HCT116 (cell line): ENCODE data around the gene CACNA2D3. TPM values are rescaled to one million over a fixed set of nuclear protein-coding genes. Genes with fewer than 3 reads are reported as not detected.

ENCODE experiments used
- ATAC-seq: fragments of 200-7000 bp; cut with Tn5 transposase; 2 replicates; pipeline ENCODE4 v1.9.1; 2020; ENCODE audit warnings: mild to moderate bottlenecking, moderate library complexity
- BruUV-seq: library from RNA; stranded (reverse); fragments of 400-500 nt; replicated peaks from 2 replicates; lab custom pipeline; 2021; lab: Mats Ljungman, UMichigan
- CTCF ChIA-PET: fragments of 300-600 bp; sonication (Branson Sonifier 250); formaldehyde crosslinking; loops from one replicate; lab custom pipeline; 2021; ENCODE audit warnings: antibody characterized with exemption; lab: Charles Lee
- POLR2A ChIA-PET: fragments of 300-600, 350-600 bp; sonication (Branson Sonifier 250); formaldehyde crosslinking; loops from one replicate; lab custom pipeline; 2021; ENCODE audit warnings: antibody characterized with exemption; lab: Charles Lee
- RAD21 ChIA-PET, 2 experiments: fragments of 300-600 bp; sonication (Branson Sonifier 250); formaldehyde crosslinking; loops; one replicate each; lab custom pipeline; 2023; ENCODE audit warnings: low total read pairs in 2 of 2; ENCODE audit not compliant: uncharacterized antibody in 2 of 2, unreplicated experiment in 2 of 2, low non-redundant PET in 1 of 2; lab: Charles Lee
- DNase-seq: peaks from one replicate; pipeline ENCODE4 v3.0.0-alpha.2; 2010; ENCODE audit warnings: low read depth, low spot score
- H2AFZ ChIP-seq: fragments of 200-600 bp; shearing (Covaris generic), sonication (generic); 2 replicates; pipeline ENCODE4 v1.6.1; 2017; ENCODE audit warnings: low read depth, mixed run types, mixed read lengths, antibody characterized with exemption, low read length; ENCODE audit not compliant: poor library complexity, severe bottlenecking
- H3K27ac ChIP-seq: 2 replicates; pipeline ENCODE4 v1.5.1; 2012; ENCODE audit warnings: low read depth, low read length
- H3K27me3 ChIP-seq: fragments of 200-600 bp; sonication (generic); 2 replicates; pipeline ENCODE4 v1.6.1; 2016; ENCODE audit warnings: mixed run types, low read length, mixed read lengths; ENCODE audit not compliant: insufficient read depth
- H3K36me3 ChIP-seq, 2 experiments: fragments of 200-500 bp in 1 of 2; fragments of 200-600 bp in 1 of 2; sonication (Bioruptor generic) in 1 of 2; sonication (generic) in 1 of 2; 2 replicates each; pipeline versions ENCODE4 v1.5.1 to v1.6.1; 2014 to 2016; ENCODE audit warnings: low read length in 2 of 2, inconsistent platforms in 1 of 2, mixed read lengths in 1 of 2, mixed run types in 1 of 2; ENCODE audit not compliant: insufficient read depth in 2 of 2, control insufficient read depth in 1 of 2
- H3K4me1 ChIP-seq, 2 experiments: fragments of 200-600 bp in 1 of 2; sonication (generic) in 1 of 2; 2 replicates each; pipeline versions ENCODE4 v1.5.1 to v1.6.1; 2012 to 2017; ENCODE audit warnings: low read length in 2 of 2, inconsistent platforms in 1 of 2, mild to moderate bottlenecking in 1 of 2, mixed read lengths in 1 of 2, mixed run types in 1 of 2, moderate library complexity in 1 of 2; ENCODE audit not compliant: insufficient read depth in 2 of 2, control insufficient read depth in 1 of 2
- H3K4me2 ChIP-seq: fragments of 200-600 bp; sonication (generic); 2 replicates; pipeline ENCODE4 v1.6.1; 2017; ENCODE audit warnings: mixed run types, low read length, mixed read lengths
- H3K4me3 ChIP-seq, 2 experiments: fragments of 200-600 bp in 1 of 2; sonication (generic) in 1 of 2; replicated peaks in 1 of 2; 2 replicates each; pipeline ENCODE4 v1.5.1; 2011 to 2016; ENCODE audit warnings: low read length in 2 of 2, control low read depth in 1 of 2, low read depth in 1 of 2, mild to moderate bottlenecking in 1 of 2, mixed read lengths in 1 of 2, mixed run types in 1 of 2
- H3K79me2 ChIP-seq: fragments of 200-600 bp; sonication (generic); 2 replicates; pipeline ENCODE4 v1.6.1; 2017; ENCODE audit warnings: mild to moderate bottlenecking, mixed run types, low read length, moderate library complexity, mixed read lengths; ENCODE audit not compliant: insufficient read depth
- H3K9ac ChIP-seq: fragments of 200-600 bp; sonication (generic); 2 replicates; pipeline ENCODE4 v1.6.1; 2016; ENCODE audit warnings: low read length, mixed read lengths
- H3K9me2 ChIP-seq: fragments of 200-600 bp; sonication (generic), shearing (Covaris generic); 2 replicates; pipeline ENCODE4 v1.6.1; 2017; ENCODE audit warnings: mixed run types, mild to moderate bottlenecking, moderate library complexity; ENCODE audit not compliant: insufficient read depth
- H3K9me3 ChIP-seq, 2 experiments: fragments of 200-500 bp in 1 of 2; fragments of 200-600 bp in 1 of 2; sonication (Bioruptor generic) in 1 of 2; sonication (generic) in 1 of 2; 2 replicates each; pipeline ENCODE4 v1.6.1; 2014 to 2017; ENCODE audit warnings: low read length in 2 of 2, mixed read lengths in 2 of 2, inconsistent platforms in 1 of 2, low read depth in 1 of 2, mild to moderate bottlenecking in 1 of 2, mixed run types in 1 of 2, moderate library complexity in 1 of 2; ENCODE audit not compliant: control insufficient read depth in 1 of 2, insufficient read depth in 1 of 2
- H4K20me1 ChIP-seq: fragments of 200-600 bp; sonication (generic), shearing (Covaris generic); 2 replicates; pipeline ENCODE4 v1.6.1; 2017; ENCODE audit warnings: mixed run types, mild to moderate bottlenecking, moderate library complexity; ENCODE audit not compliant: insufficient read depth
- CBX3 ChIP-seq: IDR thresholded peaks from 2 replicates; pipeline ENCODE4 v1.6.1; 2012; ENCODE audit warnings: low read depth
- EGR1 ChIP-seq: IDR thresholded peaks from 2 replicates; pipeline ENCODE4 v1.6.1; 2012; ENCODE audit warnings: low read depth
- ELF1 ChIP-seq: IDR thresholded peaks from 2 replicates; pipeline ENCODE4 v1.6.1; 2012; ENCODE audit warnings: low read depth, borderline replicate concordance
- EZH2 ChIP-seq: fragments of 200-600 bp; sonication (generic); IDR thresholded peaks from 2 replicates; pipeline ENCODE4 v1.6.1; 2017; ENCODE audit warnings: antibody characterized with exemption, mixed run types
- EZH2phosphoT487 ChIP-seq: fragments of 200-600 bp; IDR thresholded peaks from 2 replicates; pipeline ENCODE4 v1.6.1; 2018; ENCODE audit warnings: antibody characterized with exemption, borderline replicate concordance
- FOSL1 ChIP-seq: IDR thresholded peaks from 2 replicates; pipeline ENCODE4 v1.6.1; 2012; ENCODE audit warnings: low read depth
- JUND ChIP-seq: IDR thresholded peaks from 2 replicates; pipeline ENCODE4 v1.6.1; 2012
- MAX ChIP-seq: IDR thresholded peaks from 2 replicates; pipeline ENCODE4 v1.6.1; 2012
- POLR2A ChIP-seq: IDR thresholded peaks from 2 replicates; pipeline ENCODE4 v1.7.0; 2011; ENCODE audit warnings: borderline replicate concordance; ENCODE audit not compliant: insufficient read depth, insufficient read length; ENCODE audit errors: extremely low read depth
- REST ChIP-seq: IDR thresholded peaks from 2 replicates; pipeline ENCODE4 v1.6.1; 2012; ENCODE audit warnings: low read depth
- SIN3A ChIP-seq: IDR thresholded peaks from 2 replicates; pipeline ENCODE4 v1.6.1; 2012; ENCODE audit warnings: low read depth
- SP1 ChIP-seq: IDR thresholded peaks from 2 replicates; pipeline ENCODE4 v1.6.1; 2012; ENCODE audit warnings: low read depth
- SRF ChIP-seq: IDR thresholded peaks from 2 replicates; pipeline ENCODE4 v1.6.1; 2012; ENCODE audit warnings: low read depth
- ZFX ChIP-seq: fragments of 450-650 bp; IDR thresholded peaks from 2 replicates; pipeline ENCODE4 v1.6.1; 2017
- ZNF274 ChIP-seq: fragments of 200-500 bp; sonication (Bioruptor generic); IDR thresholded peaks from 2 replicates; pipeline ENCODE4 v1.6.1; 2014; ENCODE audit warnings: mild to moderate bottlenecking, low read depth, low read length, inconsistent platforms
- intact Hi-C: fragments of 100-400 bp; cut with micrococcal nuclease; formaldehyde crosslinking; loops from 2 replicates; pipeline ENCODE4 v1.10.0; 2022
- total RNA-seq: library from RNA; stranded (reverse); gene quantifications from one replicate; pipeline ENCODE4 v1.2.1, GENCODE V29; 2021; ENCODE audit not compliant: unreplicated experiment
- TF ChIP-seq, protein P1 (sequence below), 3 experiments: fragments of 200-600 bp in 1 of 3; sonication (generic) in 1 of 3; IDR thresholded peaks in 2 of 3; conservative IDR thresholded peaks in 1 of 3; 2 replicates each; pipeline ENCODE4 v1.5.1; 2012 to 2017; ENCODE audit warnings: low read depth in 2 of 3, low read length in 2 of 3, antibody characterized with exemption in 1 of 3, borderline replicate concordance in 1 of 3, control low read depth in 1 of 3, mild to moderate bottlenecking in 1 of 3, mixed read lengths in 1 of 3, mixed run types in 1 of 3, moderate library complexity in 1 of 3; ENCODE audit not compliant: insufficient read depth in 1 of 3
- TF ChIP-seq, protein P2 (sequence below): IDR thresholded peaks from 2 replicates; pipeline ENCODE4 v1.6.1; 2012
- TF ChIP-seq, protein P3 (sequence below): IDR thresholded peaks from 2 replicates; pipeline ENCODE4 v1.6.1; 2011; ENCODE audit warnings: mild to moderate bottlenecking, low read length, moderate library complexity; ENCODE audit not compliant: insufficient replicate concordance; ENCODE audit errors: extremely low read depth

CACNA2D3 gene
- total RNA-seq, 1 experiment from 2014 or later: 0.20 TPM

DNA sequence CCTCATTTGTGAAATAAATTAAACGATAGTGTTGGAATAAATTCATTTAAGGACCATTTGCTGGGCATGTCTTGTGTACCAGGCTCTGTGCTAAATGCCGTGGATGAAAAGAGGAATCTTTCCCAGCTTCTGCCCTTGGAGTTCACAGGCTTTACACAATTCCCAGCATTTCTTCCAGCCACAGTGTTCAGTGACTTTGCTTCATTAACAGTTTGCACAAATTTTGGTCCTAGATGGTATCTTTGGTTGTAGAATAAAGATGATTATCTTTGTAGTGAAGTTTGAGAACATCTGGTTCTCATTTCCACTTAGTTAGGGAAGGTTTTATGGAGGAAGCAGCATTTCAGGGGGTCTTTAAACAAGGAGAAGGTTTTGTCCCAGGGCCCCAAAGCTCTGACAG lies 705.4 kb downstream of the CACNA2D3 start:
- DNase-seq: no peak
- H3K4me2 ChIP-seq: no peak overlapping the region
- intact Hi-C loops: no loop called here
- ChIA-PET POLR2A (no interaction called here), CTCF (no interaction called here), RAD21 (no interaction called here)
- no peak for ATAC-seq
- H3K4me1 ChIP-seq: no peaks in the 10 kb centered on the region
- BruUV-seq: no TSS peak
- peaks cover 0 to 4% of the 10 kb centered on the region in 2 experiments; a peak in 2 of 4 replicates for H3K9me3 ChIP-seq
- H3K79me2 ChIP-seq: no peaks in the 10 kb centered on the region
- H3K9ac ChIP-seq: no peak overlapping the region
- no peaks in the 10 kb centered on the region for H3K36me3 ChIP-seq
- H3K27me3 ChIP-seq: no peaks in the 10 kb centered on the region
- no peak for TF ChIP-seq MAX
- TF ChIP-seq ZNF274: no peak
- no peak for TF ChIP-seq JUND
- no peak for TF ChIP-seq SIN3A
- TF ChIP-seq EZH2: no peak
- no peak for TF ChIP-seq FOSL1
- no peak for TF ChIP-seq EZH2phosphoT487
- TF ChIP-seq EGR1: no peak
- no peak for TF ChIP-seq ZFX
- TF ChIP-seq CBX3: no peak
- no peak for TF ChIP-seq REST
- TF ChIP-seq ELF1: no peak
- TF ChIP-seq POLR2A: no peak
- TF ChIP-seq SP1: no peak
- TF ChIP-seq SRF: no peak
- TF ChIP-seq, protein P1, sequence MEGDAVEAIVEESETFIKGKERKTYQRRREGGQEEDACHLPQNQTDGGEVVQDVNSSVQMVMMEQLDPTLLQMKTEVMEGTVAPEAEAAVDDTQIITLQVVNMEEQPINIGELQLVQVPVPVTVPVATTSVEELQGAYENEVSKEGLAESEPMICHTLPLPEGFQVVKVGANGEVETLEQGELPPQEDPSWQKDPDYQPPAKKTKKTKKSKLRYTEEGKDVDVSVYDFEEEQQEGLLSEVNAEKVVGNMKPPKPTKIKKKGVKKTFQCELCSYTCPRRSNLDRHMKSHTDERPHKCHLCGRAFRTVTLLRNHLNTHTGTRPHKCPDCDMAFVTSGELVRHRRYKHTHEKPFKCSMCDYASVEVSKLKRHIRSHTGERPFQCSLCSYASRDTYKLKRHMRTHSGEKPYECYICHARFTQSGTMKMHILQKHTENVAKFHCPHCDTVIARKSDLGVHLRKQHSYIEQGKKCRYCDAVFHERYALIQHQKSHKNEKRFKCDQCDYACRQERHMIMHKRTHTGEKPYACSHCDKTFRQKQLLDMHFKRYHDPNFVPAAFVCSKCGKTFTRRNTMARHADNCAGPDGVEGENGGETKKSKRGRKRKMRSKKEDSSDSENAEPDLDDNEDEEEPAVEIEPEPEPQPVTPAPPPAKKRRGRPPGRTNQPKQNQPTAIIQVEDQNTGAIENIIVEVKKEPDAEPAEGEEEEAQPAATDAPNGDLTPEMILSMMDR (IDR thresholded peaks at IDR 0.05 in 2 of 3, conservative IDR thresholded peaks at IDR 0.05 in 1 of 3; ENCODE audit: borderline replicate concordance in 1 of 3, insufficient read depth in 1 of 3, low read depth in 2 of 3, low read length in 2 of 3): no peak
- TF ChIP-seq, protein P2, sequence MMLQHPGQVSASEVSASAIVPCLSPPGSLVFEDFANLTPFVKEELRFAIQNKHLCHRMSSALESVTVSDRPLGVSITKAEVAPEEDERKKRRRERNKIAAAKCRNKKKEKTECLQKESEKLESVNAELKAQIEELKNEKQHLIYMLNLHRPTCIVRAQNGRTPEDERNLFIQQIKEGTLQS: no peak
- TF ChIP-seq, protein P3, sequence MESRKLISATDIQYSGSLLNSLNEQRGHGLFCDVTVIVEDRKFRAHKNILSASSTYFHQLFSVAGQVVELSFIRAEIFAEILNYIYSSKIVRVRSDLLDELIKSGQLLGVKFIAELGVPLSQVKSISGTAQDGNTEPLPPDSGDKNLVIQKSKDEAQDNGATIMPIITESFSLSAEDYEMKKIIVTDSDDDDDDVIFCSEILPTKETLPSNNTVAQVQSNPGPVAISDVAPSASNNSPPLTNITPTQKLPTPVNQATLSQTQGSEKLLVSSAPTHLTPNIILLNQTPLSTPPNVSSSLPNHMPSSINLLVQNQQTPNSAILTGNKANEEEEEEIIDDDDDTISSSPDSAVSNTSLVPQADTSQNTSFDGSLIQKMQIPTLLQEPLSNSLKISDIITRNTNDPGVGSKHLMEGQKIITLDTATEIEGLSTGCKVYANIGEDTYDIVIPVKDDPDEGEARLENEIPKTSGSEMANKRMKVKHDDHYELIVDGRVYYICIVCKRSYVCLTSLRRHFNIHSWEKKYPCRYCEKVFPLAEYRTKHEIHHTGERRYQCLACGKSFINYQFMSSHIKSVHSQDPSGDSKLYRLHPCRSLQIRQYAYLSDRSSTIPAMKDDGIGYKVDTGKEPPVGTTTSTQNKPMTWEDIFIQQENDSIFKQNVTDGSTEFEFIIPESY: no peak
- TF ChIP-seq, all 23 proteins: peak for 0
- Histone ChIP-seq H2AFZ (no peak overlapping the region), H3K9me2 (no peaks in the 10 kb centered on the region), H3K27ac (no peak overlapping the region), H3K4me3 (no peak overlapping the region), H4K20me1 (no peaks in the 10 kb centered on the region)
